ENCODE data around the gene HM13.

GRCh38 chr20:31494131-31494530 is 20.1 kb upstream of the HM13 start:
- TF ChIP-seq CTCF (IDR thresholded peaks at IDR 0.05): no peak
- no peak for TF ChIP-seq POLR2AphosphoS5 (IDR thresholded peaks at IDR 0.05)
- no peak for TF ChIP-seq POLR2A (IDR thresholded peaks at IDR 0.05)
- TF ChIP-seq EP300 (IDR thresholded peaks at IDR 0.05): no peak
